Tibial artery (tissue), 4 donors: Measurements from ENCODE around the gene CDH4.

Experiments
- DNase-seq, 2 donors: peaks; one replicate each; pipeline ENCODE4 v3.0.0-alpha.2; 2019
- H3K27ac ChIP-seq, 2 donors: fragments of 200-600 bp; sonication (generic) in 1 of 2; 1 replicate in 1 of 2; 2 replicates in 1 of 2; pipeline ENCODE4 v1.5.1; 2018 to 2019; ENCODE audit warnings: mild to moderate bottlenecking in 1 of 2
- H3K27me3 ChIP-seq, 2 donors: fragments of 200-600 bp; sonication (generic) in 1 of 2; one replicate each; pipeline versions ENCODE4 v1.5.1 to v1.6.0; 2016 to 2019
- H3K36me3 ChIP-seq, 3 donors: fragments of 200-600 bp; sonication (generic) in 2 of 3; one replicate each; pipeline ENCODE4 v1.5.1; 2016 to 2019; ENCODE audit warnings: mild to moderate bottlenecking in 2 of 3
- H3K4me1 ChIP-seq, 4 donors: fragments of 200-600 bp; sonication (generic) in 2 of 4; 1 replicate in 3 of 4; 2 replicates in 1 of 4; pipeline ENCODE4 v1.5.1; 2016 to 2019
- H3K4me3 ChIP-seq, 2 donors: fragments of 200-600 bp; sonication (generic) in 1 of 2; 1 replicate in 1 of 2; 2 replicates in 1 of 2; pipeline ENCODE4 v1.5.1; 2018 to 2019; ENCODE audit warnings: mild to moderate bottlenecking in 2 of 2
- H3K9me3 ChIP-seq, 3 donors: fragments of 200-600 bp; sonication (generic) in 1 of 3; one replicate each; pipeline ENCODE4 v1.5.1; 2016 to 2019
- intact Hi-C: fragments of 100-400 bp; cut with DNase I; formaldehyde crosslinking; loops from one replicate; pipeline ENCODE4 v1.15.0; 2023; ENCODE audit warnings: low total_unique reads
- TF ChIP-seq, protein P1 (sequence below), 2 experiments: fragments of 200-600 bp in 1 of 2; fragments of 450-650 bp in 1 of 2; IDR thresholded peaks; one replicate each; pipeline ENCODE4 v1.5.1; 2017 to 2019; ENCODE audit warnings: antibody characterized with exemption in 2 of 2, mild to moderate bottlenecking in 1 of 2, moderate library complexity in 1 of 2

The CDH4 gene

GRCh38 chr20:61724376-61724775, 472.3 kb downstream of the CDH4 start:
- H3K27ac ChIP-seq: no peak overlapping the region
- intact Hi-C loops: no loop called here
- H3K4me3 ChIP-seq: no peak overlapping the region
- H3K27me3 ChIP-seq: peaks cover 0 to 30% of the 10 kb centered on the region in 2 donors
- DNase-seq: no peak
- TF ChIP-seq, protein P1, sequence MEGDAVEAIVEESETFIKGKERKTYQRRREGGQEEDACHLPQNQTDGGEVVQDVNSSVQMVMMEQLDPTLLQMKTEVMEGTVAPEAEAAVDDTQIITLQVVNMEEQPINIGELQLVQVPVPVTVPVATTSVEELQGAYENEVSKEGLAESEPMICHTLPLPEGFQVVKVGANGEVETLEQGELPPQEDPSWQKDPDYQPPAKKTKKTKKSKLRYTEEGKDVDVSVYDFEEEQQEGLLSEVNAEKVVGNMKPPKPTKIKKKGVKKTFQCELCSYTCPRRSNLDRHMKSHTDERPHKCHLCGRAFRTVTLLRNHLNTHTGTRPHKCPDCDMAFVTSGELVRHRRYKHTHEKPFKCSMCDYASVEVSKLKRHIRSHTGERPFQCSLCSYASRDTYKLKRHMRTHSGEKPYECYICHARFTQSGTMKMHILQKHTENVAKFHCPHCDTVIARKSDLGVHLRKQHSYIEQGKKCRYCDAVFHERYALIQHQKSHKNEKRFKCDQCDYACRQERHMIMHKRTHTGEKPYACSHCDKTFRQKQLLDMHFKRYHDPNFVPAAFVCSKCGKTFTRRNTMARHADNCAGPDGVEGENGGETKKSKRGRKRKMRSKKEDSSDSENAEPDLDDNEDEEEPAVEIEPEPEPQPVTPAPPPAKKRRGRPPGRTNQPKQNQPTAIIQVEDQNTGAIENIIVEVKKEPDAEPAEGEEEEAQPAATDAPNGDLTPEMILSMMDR (IDR thresholded peaks at IDR 0.05): no peak
- H3K4me1 ChIP-seq: no peaks in the 10 kb centered on the region
- H3K36me3 ChIP-seq: no peaks in the 10 kb centered on the region
- H3K9me3 ChIP-seq: no peaks in the 10 kb centered on the region

DNA sequence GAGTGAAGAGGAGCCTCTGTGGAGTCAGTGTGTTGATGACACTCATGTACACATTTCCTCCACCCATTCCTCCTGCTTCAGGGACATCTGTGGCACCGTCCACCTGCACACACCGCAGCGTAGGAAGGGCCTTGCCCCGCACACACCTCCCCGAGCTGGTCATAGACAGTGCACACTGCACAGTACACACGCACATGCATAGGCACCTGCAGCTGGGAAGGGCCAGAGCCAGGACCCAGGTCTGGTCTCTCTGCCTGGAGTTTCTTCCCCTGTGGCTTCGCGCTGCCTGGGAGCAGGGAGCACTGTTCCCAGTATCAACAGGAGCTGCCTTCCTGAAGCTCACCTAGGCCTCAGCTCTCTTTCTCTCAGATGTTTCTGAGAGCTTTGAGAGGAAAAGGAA, 473.1 kb downstream of the CDH4 start:
- Histone ChIP-seq H3K9me3 (no peaks in the 10 kb centered on the region), H3K27ac (no peak overlapping the region), H3K4me1 (no peaks in the 10 kb centered on the region), H3K36me3 (no peaks in the 10 kb centered on the region), H3K27me3 (peaks cover 0 to 22% of the 10 kb centered on the region in 2 donors), H3K4me3 (no peak overlapping the region)
- intact Hi-C loops: no loop called here
- TF ChIP-seq, protein P1 (IDR thresholded peaks at IDR 0.05): no peak
- DNase-seq: no peak

DNA sequence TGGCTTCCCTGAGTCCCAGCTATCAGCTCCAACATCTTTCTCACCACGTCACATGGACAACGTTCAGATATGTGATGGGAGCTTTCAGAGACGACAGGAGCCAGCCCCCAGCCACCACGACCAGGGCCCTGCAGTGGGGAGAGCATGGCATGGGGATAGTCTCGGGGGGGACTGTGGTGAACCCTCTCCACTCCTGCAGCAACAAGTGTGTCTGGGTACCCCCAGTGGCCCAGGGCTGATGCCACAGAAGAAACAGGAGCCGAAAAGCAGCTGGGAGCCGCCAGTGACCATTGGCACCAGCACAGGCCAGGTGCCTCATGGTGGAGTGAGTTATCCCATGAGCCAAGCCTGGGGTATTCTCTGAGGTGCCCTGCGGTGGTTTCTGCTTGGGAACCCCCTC, 473.9 kb downstream of the CDH4 start:
- TF ChIP-seq, protein P1 (IDR thresholded peaks at IDR 0.05): no peak
- Histone ChIP-seq H3K36me3 (no peaks in the 10 kb centered on the region), H3K27ac (no peak overlapping the region), H3K27me3 (peaks cover 0 to 15% of the 10 kb centered on the region in 2 donors), H3K9me3 (no peaks in the 10 kb centered on the region), H3K4me1 (no peaks in the 10 kb centered on the region), H3K4me3 (no peak overlapping the region)
- no peak for DNase-seq
- intact Hi-C loops: no loop called here

GRCh38 chr20:61726979-61727378, 474.9 kb downstream of the CDH4 start:
- Histone ChIP-seq H3K4me1 (no peaks in the 10 kb centered on the region), H3K27me3 (peaks cover 0 to 22% of the 10 kb centered on the region in 2 donors), H3K36me3 (no peaks in the 10 kb centered on the region), H3K4me3 (no peak overlapping the region), H3K9me3 (no peaks in the 10 kb centered on the region), H3K27ac (no peak overlapping the region)
- no peak for DNase-seq
- TF ChIP-seq, protein P1 (IDR thresholded peaks at IDR 0.05): no peak
- intact Hi-C loops: no loop called here

- H3K27me3 ChIP-seq: peaks cover 0 to 30% of the 10 kb centered on the region in 2 donors
- H3K4me3 ChIP-seq: no peak overlapping the region
- intact Hi-C loops: no loop called here
- H3K9me3 ChIP-seq: no peaks in the 10 kb centered on the region
- no peaks in the 10 kb centered on the region for H3K4me1 ChIP-seq
- no peak overlapping the region for H3K27ac ChIP-seq
- no peak for DNase-seq
- TF ChIP-seq, protein P1 (IDR thresholded peaks at IDR 0.05): no peak
- no peaks in the 10 kb centered on the region for H3K36me3 ChIP-seq
These were observed 475.7 kb downstream of the CDH4 start for GRCh38 chr20:61727761-61728160.

- Histone ChIP-seq H3K4me3 (no peak overlapping the region), H3K36me3 (no peaks in the 10 kb centered on the region), H3K9me3 (no peaks in the 10 kb centered on the region), H3K27ac (no peak overlapping the region), H3K27me3 (peaks cover 0 to 36% of the 10 kb centered on the region in 2 donors), H3K4me1 (no peaks in the 10 kb centered on the region)
- no peak for DNase-seq
- intact Hi-C loops: no loop called here
- TF ChIP-seq, protein P1 (IDR thresholded peaks at IDR 0.05): no peak
These were observed 476.3 kb downstream of the CDH4 start for GRCh38 chr20:61728326-61728725.
